ENCODE measurements around the gene PIGU. TPM values are rescaled to one million over a fixed set of nuclear protein-coding genes. Genes with fewer than 3 reads are reported as not detected.

Gene PIGU
- total RNA-seq, 1 experiment from 2014 or later = 25.1 TPM

GRCh38 chr20:34564833-34565232 is 112.1 kb downstream of the PIGU start:
- intact Hi-C loops (cut with micrococcal nuclease) = no loop called here
- H3K9me3 ChIP-seq (ENCODE audit: control insufficient read depth in 1 of 2, insufficient read depth in 1 of 2, low read depth in 1 of 2, low read length in 2 of 2) = no peaks in the 10 kb centered on the region
- BruUV-seq (replicated peaks) = no TSS peak
- H2AFZ ChIP-seq (ENCODE audit: low read depth, low read length, poor library complexity, severe bottlenecking) = no peak overlapping the region
- no peaks in the 10 kb centered on the region for H3K36me3 ChIP-seq (ENCODE audit: control insufficient read depth in 1 of 2, insufficient read depth in 2 of 2, low read length in 2 of 2)
- POLR2A ChIA-PET = no interaction called here
- no peaks in the 10 kb centered on the region for H4K20me1 ChIP-seq (ENCODE audit: insufficient read depth)
- no peak overlapping the region for H3K27ac ChIP-seq (ENCODE audit: low read depth, low read length)
- ATAC-seq = no peak
- no peaks in the 10 kb centered on the region for H3K27me3 ChIP-seq (ENCODE audit: insufficient read depth, low read length)
- TF ChIP-seq ATF3 (IDR thresholded peaks at IDR 0.05) = no peak
- TF ChIP-seq TCF7L2 (IDR thresholded peaks at IDR 0.05; ENCODE audit: borderline replicate concordance, extremely low read depth, insufficient read depth, insufficient read length) = no peak
- TF ChIP-seq ZBTB33 (IDR thresholded peaks at IDR 0.05; ENCODE audit: extremely low read depth, insufficient replicate concordance, low read length) = no peak
- TF ChIP-seq EGR1 (IDR thresholded peaks at IDR 0.05; ENCODE audit: low read depth) = no peak
- no peak for TF ChIP-seq ZNF274 (IDR thresholded peaks at IDR 0.05; ENCODE audit: low read depth, low read length)
- no peak overlapping the region for H3K9ac ChIP-seq (ENCODE audit: low read length)
- no peaks in the 10 kb centered on the region for H3K9me2 ChIP-seq (ENCODE audit: insufficient read depth)
- H3K4me2 ChIP-seq (ENCODE audit: low read length) = no peak overlapping the region
- DNase-seq (ENCODE audit: low read depth, low spot score) = no peak
- H3K79me2 ChIP-seq (ENCODE audit: insufficient read depth, low read length) = no peaks in the 10 kb centered on the region
- CTCF ChIA-PET = no interaction called here
- no peaks in the 10 kb centered on the region for H3K4me1 ChIP-seq (ENCODE audit: control insufficient read depth in 1 of 2, insufficient read depth in 2 of 2, low read length in 2 of 2)
- RAD21 ChIA-PET (ENCODE audit: low non-redundant PET in 1 of 2, low total read pairs in 2 of 2, uncharacterized antibody in 2 of 2, unreplicated experiment in 2 of 2) = no interaction called here
- no peak overlapping the region for H3K4me3 ChIP-seq (replicated peaks in 1 of 2; ENCODE audit: low read depth in 1 of 2, low read length in 2 of 2)

GRCh38 chr20:34562641-34563040 is 114.3 kb downstream of the PIGU start:
- RAD21 ChIA-PET (ENCODE audit: low non-redundant PET in 1 of 2, low total read pairs in 2 of 2, uncharacterized antibody in 2 of 2, unreplicated experiment in 2 of 2) = interaction anchor here (1.0 to 1.2 kb wide), 2 partner anchors 207 to 250 kb away, joined by 3 read pairs; no protein-coding TSS in a partner anchor
- POLR2A ChIA-PET = no interaction called here

More at GRCh38 chr20:34562641-34563040, 114.3 kb downstream of the PIGU start:
- no peaks in the 10 kb centered on the region for H3K9me2 ChIP-seq (ENCODE audit: insufficient read depth)
- intact Hi-C loops (cut with micrococcal nuclease) = no loop called here
- BruUV-seq (replicated peaks) = no TSS peak
- no peak overlapping the region for H3K27ac ChIP-seq (ENCODE audit: low read depth, low read length)
- H3K9me3 ChIP-seq (ENCODE audit: control insufficient read depth in 1 of 2, insufficient read depth in 1 of 2, low read depth in 1 of 2, low read length in 2 of 2) = no peaks in the 10 kb centered on the region
- no peaks in the 10 kb centered on the region for H3K36me3 ChIP-seq (ENCODE audit: control insufficient read depth in 1 of 2, insufficient read depth in 2 of 2, low read length in 2 of 2)
- CTCF ChIA-PET = interaction anchor here (1.1 to 1.5 kb wide), 6 partner anchors 13 to 372 kb away, joined by 3 to 9 read pairs (median 5); no protein-coding TSS in a partner anchor
- no peak overlapping the region for H3K4me2 ChIP-seq (ENCODE audit: low read length)
- ATAC-seq (peak; percentile 87), DNase-seq (ENCODE audit: low read depth, low spot score) (no peak)
- no peak overlapping the region for H3K9ac ChIP-seq (ENCODE audit: low read length)
- H3K27me3 ChIP-seq (ENCODE audit: insufficient read depth, low read length) = no peaks in the 10 kb centered on the region
- H3K79me2 ChIP-seq (ENCODE audit: insufficient read depth, low read length) = no peaks in the 10 kb centered on the region
- H4K20me1 ChIP-seq (ENCODE audit: insufficient read depth) = no peaks in the 10 kb centered on the region
- H3K4me1 ChIP-seq (ENCODE audit: control insufficient read depth in 1 of 2, insufficient read depth in 2 of 2, low read length in 2 of 2) = no peaks in the 10 kb centered on the region
- no peak overlapping the region for H2AFZ ChIP-seq (ENCODE audit: low read depth, low read length, poor library complexity, severe bottlenecking)
- TF ChIP-seq CBX3 (IDR thresholded peaks at IDR 0.05; ENCODE audit: low read depth) = no peak
- peak; percentile 19 to 55 (median 54); a peak in 5 of 6 replicates for TF ChIP-seq CTCF (IDR thresholded peaks at IDR 0.05 in 2 of 3, conservative IDR thresholded peaks at IDR 0.05 in 1 of 3; ENCODE audit: borderline replicate concordance in 1 of 3, insufficient read depth in 1 of 3, low read depth in 2 of 3, low read length in 2 of 3)
- peak; percentile 17 for TF ChIP-seq TCF7L2 (IDR thresholded peaks at IDR 0.05; ENCODE audit: borderline replicate concordance, extremely low read depth, insufficient read depth, insufficient read length)
- no peak for TF ChIP-seq ATF3 (IDR thresholded peaks at IDR 0.05)
- peak; percentile 35 for TF ChIP-seq RAD21 (IDR thresholded peaks at IDR 0.05; ENCODE audit: low read depth)
- H3K4me3 ChIP-seq (replicated peaks in 1 of 2; ENCODE audit: low read depth in 1 of 2, low read length in 2 of 2) = no peak overlapping the region
